HG02885 (cell line): ENCODE measurements around the gene TAF11L5.
"Not testable (repeated sequence)": the region's sequence is repeated elsewhere in the genome, so short reads cannot be mapped to it uniquely, and the experiment has no call there.

ENCODE experiments used
- ATAC-seq: cut with Tn5 transposase; IDR thresholded peaks from one replicate; pipeline ENCODE4 v1.9.1; 2021; ENCODE audit warnings: mild to moderate bottlenecking; ENCODE audit not compliant: unreplicated experiment, poor library complexity

TAF11L5 gene

DNA sequence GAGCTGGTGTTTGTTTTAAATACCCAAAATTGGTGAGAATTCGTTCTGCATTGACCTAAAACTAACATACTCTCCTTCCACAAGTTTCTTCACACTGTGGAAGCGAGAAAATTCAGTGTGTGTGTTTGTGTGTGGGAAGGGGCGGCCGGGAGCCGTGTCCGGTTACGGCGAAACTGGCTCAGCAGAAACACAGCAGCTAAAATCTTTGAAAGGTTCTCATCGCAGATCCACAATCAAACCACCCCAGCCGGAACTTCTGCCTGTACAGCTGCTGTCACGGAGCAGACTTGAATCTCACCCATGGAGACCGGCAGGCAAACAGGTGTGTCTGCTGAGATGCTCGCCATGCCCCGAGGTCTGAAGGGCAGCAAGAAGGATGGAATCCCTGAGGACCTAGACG, at the start of gene TAF11L5:
Gene TAF11L5 (plus strand): TSS at position 301 of the 400 bp plus-strand sequence.
- not testable (repeated sequence) for ATAC-seq

DNA sequence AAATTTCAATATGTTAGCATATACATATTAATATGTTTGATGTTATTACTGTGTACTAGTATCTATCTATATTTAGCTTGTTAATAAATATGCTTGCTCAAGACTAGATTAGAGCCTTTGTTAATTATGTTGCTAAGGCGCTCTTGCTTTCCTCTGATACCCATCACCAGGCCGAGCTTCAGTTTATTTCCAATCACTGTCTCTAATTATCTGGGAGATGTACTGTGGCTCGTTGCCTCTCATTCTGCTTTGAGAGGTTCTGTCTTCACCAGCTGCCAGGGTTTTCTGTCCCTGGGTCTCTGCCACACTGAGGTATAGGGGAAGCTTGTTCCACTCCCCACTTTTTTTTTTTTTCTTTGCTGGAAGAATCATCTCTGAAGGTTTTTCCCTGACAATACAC, 48.0 kb upstream of the TAF11L5 start:
- no peak for ATAC-seq

DNA sequence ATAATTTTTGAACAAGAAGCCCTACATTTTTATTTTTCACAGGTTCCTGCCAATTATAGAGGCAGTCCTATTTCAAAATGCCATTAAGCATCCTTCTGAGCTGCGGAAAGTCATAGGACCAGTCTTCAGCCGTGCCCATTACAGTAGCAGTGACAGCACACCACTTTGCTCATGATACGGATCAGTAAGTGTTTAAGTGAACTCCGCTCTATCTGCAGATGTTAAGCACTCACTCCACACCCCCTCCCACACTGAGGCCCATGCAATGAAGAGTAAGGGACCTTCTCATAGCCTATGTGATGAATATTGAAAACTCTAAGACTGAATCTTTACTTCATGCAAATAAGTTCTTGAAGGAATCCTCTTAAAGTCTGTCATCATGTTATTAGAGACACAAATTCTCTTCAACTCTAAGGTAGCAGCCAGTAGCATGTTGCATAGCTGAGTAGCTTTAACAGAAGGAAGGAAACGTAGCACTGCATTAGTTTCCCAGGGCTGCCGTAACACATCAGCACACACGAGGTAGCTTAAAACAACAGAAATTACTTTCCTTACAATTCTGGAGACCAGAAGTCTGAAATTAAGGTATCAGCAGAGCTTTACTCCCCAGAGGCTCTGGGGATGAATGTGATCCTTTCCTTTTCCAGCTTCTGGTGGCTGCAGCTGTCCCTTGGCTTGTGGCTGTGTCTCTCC, 47.3 kb upstream of the TAF11L5 start:
- ATAC-seq = no peak

DNA sequence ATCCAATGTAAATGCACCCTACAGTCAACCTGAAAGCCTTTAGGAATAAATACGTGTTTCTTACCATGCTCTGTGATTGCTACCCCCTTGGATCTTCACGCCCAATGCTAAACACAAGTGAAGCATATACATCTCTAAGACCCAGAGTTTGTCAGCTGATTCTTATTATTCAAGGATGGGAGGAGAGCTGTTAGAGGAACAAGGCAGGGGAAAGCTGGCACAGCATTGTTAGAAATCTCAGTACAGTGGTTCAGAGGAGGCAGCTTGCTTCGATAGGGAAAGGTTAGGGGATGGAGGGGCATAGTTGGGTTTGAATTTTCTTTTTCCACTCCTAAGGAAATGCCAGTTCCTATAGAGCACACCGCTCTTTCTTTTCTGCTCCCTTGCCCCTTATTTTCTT, 43.7 kb upstream of the TAF11L5 start:
- no peak for ATAC-seq

DNA sequence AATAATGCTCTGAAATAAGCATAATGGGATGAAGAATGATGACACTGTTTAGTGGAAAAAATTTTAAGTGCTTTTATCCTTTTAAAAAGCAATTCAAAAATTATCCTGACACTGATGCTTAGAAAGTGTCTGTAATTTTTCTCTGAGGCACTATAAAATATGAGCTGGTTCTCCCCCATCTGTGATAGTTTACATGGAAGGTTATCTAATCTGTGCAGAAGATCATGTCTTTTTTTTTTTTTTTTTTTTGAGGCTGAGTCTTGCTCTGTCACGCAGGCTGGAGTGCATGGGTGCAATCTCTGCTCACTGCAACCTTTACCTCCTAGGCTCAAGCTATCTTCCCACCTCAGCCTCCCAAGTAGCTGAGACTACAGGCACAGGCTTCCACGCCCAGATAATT, 42.2 kb upstream of the TAF11L5 start:
- ATAC-seq = no peak

DNA sequence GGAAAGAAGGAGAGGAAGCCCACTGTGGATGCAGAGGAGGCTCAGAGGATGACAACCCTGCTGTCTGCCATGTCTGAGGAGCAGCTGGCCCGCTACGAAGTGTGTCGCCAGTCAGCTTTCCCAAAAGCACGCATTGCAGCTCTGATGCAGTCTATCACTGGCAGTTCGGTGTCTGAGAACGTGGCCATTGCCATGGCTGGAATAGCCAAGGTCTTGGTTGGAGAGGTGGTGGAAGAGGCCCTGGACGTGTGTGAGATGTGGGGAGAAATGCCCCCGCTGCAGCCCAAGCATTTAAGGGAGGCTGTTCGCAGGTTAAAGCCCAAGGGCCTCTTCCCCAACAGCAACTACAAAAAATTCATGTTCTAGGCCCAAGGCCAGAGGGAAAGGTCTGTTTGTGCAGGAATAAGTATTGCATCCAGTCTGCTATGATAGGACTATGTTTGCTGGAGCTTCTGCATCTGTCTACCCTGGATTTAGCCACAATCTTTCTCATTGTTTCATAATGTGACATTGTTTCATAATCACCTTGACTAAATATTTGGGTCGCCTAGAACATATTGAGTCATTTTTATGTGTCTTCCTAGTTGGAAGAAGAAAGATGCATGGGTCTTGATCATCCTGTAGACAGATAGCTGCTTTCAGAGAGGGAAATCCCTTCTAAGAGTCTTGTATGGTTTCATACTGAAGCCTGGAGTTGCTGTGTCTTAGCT, 38.4 kb upstream of the TAF11L5 start:
- not testable (repeated sequence) for ATAC-seq

DNA sequence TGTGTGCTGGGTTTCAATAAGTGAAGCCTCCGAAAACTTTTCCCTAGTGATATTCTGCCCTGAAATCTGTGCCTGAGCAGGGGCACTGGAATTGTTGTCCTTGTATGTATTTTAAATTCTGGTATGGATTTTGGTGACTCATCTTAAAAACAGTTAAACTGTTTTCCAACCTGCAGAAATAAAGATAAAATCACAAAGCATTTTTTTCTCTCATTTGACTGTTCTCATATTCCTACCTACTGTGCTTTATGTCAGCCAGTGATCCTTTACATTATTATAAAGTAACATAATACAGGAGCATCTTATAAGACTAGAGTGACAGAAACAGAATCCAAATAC, 37.9 kb upstream of the TAF11L5 start:
- no peak for ATAC-seq

DNA sequence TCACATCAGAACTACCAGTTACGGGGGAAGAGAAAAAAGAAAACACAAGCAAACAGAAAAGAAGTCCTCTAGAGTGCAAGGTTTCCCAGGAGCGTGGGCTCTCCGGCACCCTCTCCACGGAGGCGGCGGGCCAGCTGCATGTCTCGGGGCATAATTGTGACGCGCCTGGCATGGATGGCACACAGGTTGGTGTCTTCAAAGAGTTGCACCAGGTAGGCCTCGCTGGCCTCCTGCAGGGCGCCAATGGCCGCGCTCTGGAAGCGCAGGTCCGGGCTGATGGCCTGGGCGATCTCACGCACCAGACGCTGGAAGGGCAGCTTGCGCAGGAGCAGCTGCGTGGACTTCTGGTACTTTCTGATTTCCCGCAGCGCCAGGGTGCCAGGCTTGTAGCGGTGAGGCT, 33.8 kb upstream of the TAF11L5 start:
- ATAC-seq = not testable (repeated sequence)

DNA sequence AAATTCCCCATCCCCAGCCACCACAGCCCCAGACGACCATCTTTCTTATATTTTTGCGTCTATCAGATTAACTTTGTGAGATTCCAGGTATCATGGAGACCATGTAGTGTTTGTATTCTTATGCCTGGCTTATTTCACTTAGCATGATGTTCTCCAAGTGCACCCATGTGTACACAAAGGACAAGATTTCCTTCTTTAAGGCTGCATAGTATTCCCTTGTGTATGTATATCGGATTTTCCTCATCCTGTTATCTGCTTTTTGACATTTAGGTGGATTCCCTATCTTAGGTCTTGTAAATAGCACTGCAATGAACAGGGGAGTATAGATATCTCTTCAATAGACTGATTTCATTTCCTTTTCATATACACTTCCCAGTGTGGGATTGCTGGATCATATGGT, 32.3 kb upstream of the TAF11L5 start:
- ATAC-seq = no peak

DNA sequence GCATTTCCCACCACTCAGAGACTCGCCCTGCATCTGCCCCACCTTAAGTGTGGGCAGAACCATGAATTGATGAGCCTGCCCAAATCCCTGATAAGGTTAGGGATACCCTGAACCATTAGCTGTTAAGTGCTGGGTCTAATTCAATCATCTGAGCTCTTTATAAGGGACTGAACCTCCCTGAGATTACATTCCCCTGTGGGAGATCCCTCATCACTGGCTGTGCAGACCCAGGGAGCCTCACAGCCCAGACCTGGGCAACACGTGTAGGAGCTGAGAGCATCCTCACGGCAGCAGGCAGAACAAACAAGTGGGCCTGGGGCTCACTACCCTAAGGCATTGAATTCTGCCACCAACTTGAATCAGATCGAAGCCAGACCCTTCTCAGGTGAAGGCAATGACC, 27.6 kb upstream of the TAF11L5 start:
- no peak for ATAC-seq

DNA sequence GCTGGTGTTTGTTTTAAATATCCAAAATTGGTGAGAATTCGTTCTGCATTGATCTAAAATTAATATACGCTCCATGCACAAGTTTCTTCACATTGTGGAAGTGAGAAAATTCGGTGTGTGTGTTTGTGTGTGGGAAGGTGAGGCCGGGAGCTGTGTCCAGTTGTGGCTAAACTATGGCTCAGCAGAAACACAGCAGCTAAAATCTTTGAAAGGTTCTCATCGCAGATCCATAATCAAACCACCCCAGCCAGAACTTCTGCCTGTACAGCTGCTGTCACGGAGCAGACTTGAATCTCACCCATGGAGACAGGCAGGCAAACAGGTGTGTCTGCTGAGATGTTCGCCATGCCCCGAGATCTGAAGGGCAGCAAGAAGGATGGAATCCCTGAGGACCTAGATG, 27.1 kb upstream of the TAF11L5 start, which contains the start of gene TAF11L2:
Gene TAF11L2 (plus strand): TSS at position 301 of the 400 bp plus-strand sequence.
- ATAC-seq = not testable (repeated sequence)

DNA sequence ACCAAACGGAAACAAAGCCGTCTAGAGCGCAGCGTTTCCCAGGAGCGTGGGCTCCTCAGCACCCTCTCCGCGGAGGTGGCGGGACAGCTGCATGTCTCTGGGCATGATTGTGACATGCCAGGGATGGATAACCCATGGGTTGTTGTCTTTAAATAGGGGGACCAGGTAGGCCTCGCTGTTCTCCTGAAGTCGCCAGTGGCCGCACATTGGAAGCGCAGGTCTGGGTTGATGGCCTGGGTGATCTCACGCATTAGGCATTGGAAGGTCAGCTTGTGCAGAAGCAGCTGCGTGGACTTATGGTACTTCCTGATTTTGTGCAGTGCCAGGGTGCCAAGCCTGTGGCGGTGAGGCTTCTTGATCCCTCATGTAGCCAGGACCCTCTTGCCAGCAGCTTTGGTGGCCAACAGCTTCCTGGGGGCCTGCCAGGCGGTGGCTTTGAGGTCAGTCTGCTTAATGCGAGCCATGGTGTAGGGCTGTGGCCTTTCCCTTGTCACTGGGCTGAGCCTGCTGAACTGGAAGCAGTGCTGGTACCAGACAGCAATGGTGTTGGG, 13.2 kb upstream of the TAF11L5 start:
- no peak for ATAC-seq

DNA sequence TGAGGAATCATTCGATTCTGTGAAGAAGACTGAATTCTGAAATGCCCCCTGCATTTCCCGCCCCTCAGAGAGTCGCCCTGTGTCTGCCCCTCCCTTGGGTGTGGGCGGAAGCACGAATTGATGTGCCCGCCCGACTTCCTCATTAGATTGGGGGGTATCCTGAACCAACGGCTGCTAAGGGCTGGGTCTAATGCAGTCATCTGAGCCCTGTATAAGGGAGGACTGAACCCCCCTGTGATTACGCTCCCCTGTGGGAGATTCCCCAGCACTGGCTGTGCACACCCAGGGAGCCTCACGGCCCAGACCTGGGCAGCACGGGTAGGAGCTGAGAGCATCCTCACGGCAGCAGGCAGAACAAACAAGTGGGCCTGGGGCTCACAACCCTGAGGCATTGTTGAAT, 7.5 kb upstream of the TAF11L5 start:
- ATAC-seq = not testable (repeated sequence)

DNA sequence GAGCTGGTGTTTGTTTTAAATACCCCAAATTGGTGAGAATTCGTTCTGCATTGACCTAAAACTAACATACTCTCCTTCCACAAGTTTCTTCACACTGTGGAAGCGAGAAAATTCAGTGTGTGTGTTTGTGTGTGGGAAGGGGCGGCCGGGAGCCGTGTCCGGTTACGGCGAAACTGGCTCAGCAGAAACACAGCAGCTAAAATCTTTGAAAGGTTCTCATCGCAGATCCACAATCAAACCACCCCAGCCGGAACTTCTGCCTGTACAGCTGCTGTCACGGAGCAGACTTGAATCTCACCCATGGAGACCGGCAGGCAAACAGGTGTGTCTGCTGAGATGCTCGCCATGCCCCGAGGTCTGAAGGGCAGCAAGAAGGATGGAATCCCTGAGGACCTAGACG, 7.0 kb upstream of the TAF11L5 start, which contains the start of gene TAF11L3:
Gene TAF11L3 (plus strand): TSS at position 301 of the 400 bp plus-strand sequence.
- not testable (repeated sequence) for ATAC-seq

DNA sequence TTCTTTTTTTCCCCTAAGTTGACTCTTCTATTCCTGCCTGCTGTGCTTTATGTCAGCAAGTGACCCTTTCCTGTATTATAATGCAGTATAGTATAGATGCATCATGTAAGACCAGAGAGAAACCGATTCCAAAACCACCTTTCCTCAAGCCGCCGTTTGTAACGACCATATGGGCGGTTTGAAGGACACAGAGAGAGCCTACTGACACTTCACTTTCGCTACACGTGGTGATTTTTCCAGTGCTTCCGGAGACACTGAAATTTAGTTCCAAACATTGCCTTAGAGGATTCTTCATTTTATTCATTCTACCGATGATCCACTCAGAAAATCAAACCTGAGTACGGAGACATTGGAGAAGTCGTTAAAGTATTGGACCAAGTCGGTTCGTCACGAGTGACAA, 5.5 kb upstream of the TAF11L5 start:
- not testable (repeated sequence) for ATAC-seq

DNA sequence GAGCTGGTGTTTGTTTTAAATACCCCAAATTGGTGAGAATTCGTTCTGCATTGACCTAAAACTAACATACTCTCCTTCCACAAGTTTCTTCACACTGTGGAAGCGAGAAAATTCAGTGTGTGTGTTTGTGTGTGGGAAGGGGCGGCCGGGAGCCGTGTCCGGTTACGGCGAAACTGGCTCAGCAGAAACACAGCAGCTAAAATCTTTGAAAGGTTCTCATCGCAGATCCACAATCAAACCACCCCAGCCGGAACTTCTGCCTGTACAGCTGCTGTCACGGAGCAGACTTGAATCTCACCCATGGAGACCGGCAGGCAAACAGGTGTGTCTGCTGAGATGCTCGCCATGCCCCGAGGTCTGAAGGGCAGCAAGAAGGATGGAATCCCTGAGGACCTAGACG, 3.5 kb upstream of the TAF11L5 start, which contains the start of gene TAF11L4:
Gene TAF11L4 (plus strand): TSS at position 301 of the 400 bp plus-strand sequence.
- ATAC-seq = not testable (repeated sequence)

DNA sequence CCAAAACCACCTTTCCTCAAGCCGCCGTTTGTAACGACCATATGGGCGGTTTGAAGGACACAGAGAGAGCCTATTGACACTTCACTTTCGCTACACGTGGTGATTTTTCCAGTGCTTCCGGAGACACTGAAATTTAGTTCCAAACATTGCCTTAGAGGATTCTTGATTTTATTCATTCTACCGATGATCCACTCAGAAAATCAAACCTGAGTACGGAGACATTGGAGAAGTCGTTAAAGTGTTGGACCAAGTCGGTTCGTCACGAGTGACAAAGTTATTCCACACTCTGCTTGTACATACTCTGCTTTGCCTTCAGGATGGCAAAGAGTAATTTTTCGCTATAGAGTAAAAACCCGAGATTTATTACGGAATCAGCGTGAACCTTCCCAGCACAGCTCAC, 1.5 kb downstream of the TAF11L5 start:
- not testable (repeated sequence) for ATAC-seq

DNA sequence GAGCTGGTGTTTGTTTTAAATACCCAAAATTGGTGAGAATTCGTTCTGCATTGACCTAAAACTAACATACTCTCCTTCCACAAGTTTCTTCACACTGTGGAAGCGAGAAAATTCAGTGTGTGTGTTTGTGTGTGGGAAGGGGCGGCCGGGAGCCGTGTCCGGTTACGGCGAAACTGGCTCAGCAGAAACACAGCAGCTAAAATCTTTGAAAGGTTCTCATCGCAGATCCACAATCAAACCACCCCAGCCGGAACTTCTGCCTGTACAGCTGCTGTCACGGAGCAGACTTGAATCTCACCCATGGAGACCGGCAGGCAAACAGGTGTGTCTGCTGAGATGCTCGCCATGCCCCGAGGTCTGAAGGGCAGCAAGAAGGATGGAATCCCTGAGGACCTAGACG, 3.3 kb downstream of the TAF11L5 start, which contains the start of gene TAF11L6:
Gene TAF11L6 (plus strand): TSS at position 301 of the 400 bp plus-strand sequence.
- not testable (repeated sequence) for ATAC-seq
